Measurements from ENCODE around the gene PTTG1IP.

DNA sequence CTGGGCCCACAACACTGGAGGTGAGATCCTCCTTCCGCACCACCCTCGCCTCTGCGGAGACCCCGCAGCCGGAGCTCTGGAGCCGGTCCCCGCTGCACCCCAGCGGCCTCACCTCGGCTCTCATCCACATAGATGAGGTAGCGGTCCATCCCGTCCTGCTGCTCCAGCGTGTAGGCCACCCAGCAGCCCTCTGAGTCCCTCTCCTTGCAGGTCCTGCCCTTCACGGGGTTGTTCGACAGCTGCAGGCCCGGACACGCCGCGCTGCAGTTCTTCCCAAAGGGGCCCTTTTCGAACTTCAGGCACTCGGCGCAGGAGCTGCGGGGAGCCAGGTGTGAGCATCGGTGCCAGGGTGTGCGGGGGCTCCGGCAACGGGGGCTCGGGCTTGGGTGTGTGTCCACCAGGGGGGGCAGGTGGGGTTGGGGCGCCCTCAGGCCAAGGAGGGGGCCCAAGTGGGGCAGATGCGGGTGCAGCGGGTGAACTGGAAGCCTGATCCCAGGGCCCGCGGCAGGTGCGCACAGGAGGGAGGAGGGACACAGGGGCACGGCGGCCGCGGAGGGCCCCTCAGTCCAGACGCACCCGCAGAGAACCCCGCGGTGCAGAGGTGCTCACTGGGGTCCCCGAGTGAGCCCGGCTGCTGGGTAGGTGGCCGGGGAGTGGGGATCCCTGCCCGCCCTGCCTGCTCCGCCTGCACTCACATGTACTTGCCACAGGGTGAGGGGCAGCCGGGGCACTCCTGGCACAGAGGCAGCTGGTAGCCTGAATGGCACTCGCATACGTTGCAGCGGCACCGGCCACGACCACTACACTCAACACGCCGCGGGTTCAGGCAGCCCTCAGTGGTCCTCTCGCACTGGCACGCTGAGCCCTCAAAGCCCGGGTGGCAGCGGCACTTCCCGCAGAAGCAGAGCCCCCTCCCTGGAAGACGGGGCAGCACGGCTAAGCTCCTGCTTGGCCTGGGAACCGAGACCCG, 15.4 kb upstream of the PTTG1IP start:
- TF ChIP-seq, protein P1, sequence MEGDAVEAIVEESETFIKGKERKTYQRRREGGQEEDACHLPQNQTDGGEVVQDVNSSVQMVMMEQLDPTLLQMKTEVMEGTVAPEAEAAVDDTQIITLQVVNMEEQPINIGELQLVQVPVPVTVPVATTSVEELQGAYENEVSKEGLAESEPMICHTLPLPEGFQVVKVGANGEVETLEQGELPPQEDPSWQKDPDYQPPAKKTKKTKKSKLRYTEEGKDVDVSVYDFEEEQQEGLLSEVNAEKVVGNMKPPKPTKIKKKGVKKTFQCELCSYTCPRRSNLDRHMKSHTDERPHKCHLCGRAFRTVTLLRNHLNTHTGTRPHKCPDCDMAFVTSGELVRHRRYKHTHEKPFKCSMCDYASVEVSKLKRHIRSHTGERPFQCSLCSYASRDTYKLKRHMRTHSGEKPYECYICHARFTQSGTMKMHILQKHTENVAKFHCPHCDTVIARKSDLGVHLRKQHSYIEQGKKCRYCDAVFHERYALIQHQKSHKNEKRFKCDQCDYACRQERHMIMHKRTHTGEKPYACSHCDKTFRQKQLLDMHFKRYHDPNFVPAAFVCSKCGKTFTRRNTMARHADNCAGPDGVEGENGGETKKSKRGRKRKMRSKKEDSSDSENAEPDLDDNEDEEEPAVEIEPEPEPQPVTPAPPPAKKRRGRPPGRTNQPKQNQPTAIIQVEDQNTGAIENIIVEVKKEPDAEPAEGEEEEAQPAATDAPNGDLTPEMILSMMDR (IDR thresholded peaks at IDR 0.05; ENCODE audit: low read depth, low read length) = no peak
- TF ChIP-seq POLR2A (IDR thresholded peaks at IDR 0.05; ENCODE audit: extremely low read depth, insufficient read length) = no peak
